Measurements from ENCODE around the gene SHROOM3. TPM values are rescaled to one million over a fixed set of nuclear protein-coding genes. Genes with fewer than 3 reads are reported as not detected.

The SHROOM3 gene
- total RNA-seq, 4 donors from 2014 or later = 44.4 to 101 (median 88.5) TPM

DNA sequence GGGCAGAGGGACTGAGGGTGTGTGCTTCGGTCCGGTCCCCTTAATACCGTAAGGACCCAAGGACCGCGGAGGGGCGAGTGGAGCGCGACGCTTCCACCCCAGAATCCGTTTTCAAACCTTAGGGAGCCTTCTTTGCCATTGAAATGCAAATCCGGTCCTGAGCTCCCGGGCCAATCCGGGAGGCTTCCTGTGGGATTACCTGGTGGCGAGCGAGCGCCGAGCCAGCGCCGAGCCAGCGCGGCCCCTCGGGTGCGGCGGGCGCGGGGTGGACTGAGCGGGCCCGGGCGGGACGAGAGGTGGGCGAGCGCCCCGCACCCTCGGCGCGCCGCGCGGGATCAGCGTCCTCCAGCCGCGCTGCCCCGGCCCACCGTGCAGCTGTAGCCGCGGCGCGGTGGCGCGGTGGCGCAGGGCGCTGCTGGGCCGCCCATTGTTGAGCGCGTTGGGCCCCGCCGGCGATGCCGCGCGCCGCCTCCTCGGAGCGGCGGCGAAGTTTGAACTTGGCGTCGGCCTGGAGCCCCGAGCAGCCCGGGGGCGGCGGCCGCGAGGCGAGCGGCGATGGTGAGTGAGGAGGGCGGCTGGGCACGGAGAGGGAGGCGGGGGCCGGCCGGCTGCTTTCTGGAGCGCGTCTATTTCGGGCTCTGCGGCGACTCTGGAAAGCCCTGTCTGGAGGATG lies 254.3 kb downstream of the SHROOM3 start:
- WGBS = 0% methylated on average over 10 of the region's 87 CpGs

DNA sequence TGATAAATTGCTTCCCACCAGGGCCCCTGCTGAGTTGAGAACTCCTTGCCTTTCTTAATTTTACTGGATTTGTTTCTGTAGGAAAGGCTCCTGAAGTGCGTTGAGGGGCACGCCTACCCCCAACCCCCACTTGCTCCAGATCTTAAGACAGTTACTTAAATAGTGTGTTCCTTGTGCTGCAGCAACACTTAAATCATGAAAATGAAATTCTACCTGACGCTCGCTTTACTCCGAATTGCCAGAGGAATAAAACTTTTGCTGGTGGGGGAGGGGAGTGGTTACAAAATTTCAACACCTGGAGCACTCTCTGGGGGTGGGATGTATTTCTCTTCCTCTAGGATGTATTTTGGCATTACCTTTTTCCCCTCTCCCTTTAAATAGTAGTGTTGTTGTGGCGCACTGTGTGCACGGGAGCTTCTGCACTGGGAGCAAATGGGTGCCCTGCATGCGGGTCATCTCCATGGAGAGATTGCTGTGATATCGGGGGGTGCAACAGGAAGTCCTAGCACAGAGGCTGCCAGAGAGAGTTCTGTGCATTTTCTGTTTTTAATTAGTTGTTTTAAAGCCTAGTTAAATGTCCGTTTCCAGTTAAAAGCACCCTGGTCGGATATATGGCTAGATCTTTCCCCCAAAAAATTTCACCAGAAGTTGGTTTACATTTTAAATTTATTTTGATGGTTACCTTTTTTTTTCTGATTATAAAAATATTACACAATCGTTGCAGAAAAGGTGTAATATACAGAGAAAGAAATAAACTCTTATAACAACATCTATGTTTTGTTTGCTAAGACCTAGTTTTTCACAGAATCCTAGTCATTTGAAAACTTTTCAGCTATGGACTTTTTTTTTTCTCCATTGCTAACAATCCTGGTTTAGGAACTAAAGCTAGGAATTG lies 255.2 kb downstream of the SHROOM3 start:
- intact Hi-C loops (cut with DNase I) = loop anchor here (5.0 kb wide), 1 partner anchor 62 kb away; no protein-coding TSS in a partner anchor
- WGBS = 10% methylated on average over 12 of the region's 12 CpGs
- Histone ChIP-seq H3K27me3 (no peaks in the 10 kb centered on the region), H3K9me3 (no peaks in the 10 kb centered on the region), H3K27ac (replicated peaks in 1 of 4) (peak overlapping the region; percentile 85 to 89 (median 87)), H3K4me3 (peak overlapping the region; percentile 63 to 81 (median 71)), H3K36me3 (no peaks in the 10 kb centered on the region), H3K4me1 (peaks cover 31 to 74% (median 69%) of the 10 kb centered on the region in 4 donors)
- TF ChIP-seq POLR2A (IDR thresholded peaks at IDR 0.05; ENCODE audit: low read depth) = no peak
- no peak for TF ChIP-seq POLR2AphosphoS5 (IDR thresholded peaks at IDR 0.05)
- TF ChIP-seq, protein P1, sequence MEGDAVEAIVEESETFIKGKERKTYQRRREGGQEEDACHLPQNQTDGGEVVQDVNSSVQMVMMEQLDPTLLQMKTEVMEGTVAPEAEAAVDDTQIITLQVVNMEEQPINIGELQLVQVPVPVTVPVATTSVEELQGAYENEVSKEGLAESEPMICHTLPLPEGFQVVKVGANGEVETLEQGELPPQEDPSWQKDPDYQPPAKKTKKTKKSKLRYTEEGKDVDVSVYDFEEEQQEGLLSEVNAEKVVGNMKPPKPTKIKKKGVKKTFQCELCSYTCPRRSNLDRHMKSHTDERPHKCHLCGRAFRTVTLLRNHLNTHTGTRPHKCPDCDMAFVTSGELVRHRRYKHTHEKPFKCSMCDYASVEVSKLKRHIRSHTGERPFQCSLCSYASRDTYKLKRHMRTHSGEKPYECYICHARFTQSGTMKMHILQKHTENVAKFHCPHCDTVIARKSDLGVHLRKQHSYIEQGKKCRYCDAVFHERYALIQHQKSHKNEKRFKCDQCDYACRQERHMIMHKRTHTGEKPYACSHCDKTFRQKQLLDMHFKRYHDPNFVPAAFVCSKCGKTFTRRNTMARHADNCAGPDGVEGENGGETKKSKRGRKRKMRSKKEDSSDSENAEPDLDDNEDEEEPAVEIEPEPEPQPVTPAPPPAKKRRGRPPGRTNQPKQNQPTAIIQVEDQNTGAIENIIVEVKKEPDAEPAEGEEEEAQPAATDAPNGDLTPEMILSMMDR (IDR thresholded peaks at IDR 0.05) = no peak
- TF ChIP-seq EP300 (IDR thresholded peaks at IDR 0.05) = no peak
- no peak for DNase-seq (ENCODE audit: extremely low spot score)

More for the DNA sequence above, 254.3 kb downstream of the SHROOM3 start:
- Histone ChIP-seq H3K27ac (replicated peaks in 1 of 4) (peak overlapping the region; percentile 85 to 89 (median 87)), H3K9me3 (no peaks in the 10 kb centered on the region), H3K4me3 (peak overlapping the region; percentile 63 to 81 (median 71)), H3K36me3 (no peaks in the 10 kb centered on the region), H3K27me3 (no peaks in the 10 kb centered on the region), H3K4me1 (peaks cover 31 to 65% (median 60%) of the 10 kb centered on the region in 4 donors)
- TF ChIP-seq, protein P1 (IDR thresholded peaks at IDR 0.05) = no peak
- TF ChIP-seq POLR2AphosphoS5 (IDR thresholded peaks at IDR 0.05) = no peak
- no peak for TF ChIP-seq EP300 (IDR thresholded peaks at IDR 0.05)
- no peak for TF ChIP-seq POLR2A (IDR thresholded peaks at IDR 0.05; ENCODE audit: low read depth)
- DNase-seq (ENCODE audit: extremely low spot score) = no peak
- intact Hi-C loops (cut with DNase I) = loop anchor here (5.0 kb wide), 1 partner anchor 57 kb away; no protein-coding TSS in a partner anchor

DNA sequence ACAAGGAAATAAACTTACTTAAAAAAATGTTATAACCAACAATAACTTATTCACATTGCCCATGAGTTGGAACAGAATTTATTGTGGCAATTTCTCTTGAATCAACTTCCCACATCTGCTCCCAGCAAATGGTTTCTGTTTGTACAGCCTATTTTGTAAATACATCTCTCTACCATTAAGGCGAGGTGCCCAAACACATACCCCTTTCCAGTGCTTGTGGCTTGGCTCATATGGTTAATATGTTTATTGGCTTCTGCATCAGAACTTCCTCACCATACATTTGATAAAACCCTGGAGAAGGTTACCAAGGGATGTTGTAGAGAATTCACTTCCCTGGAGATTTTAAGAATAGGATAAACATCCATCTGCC lies 255.9 kb downstream of the SHROOM3 start:
- H3K27ac ChIP-seq (replicated peaks in 1 of 4) = peak overlapping the region; percentile 85 to 89 (median 87)
- WGBS = 83% methylated on average over 1 of the region's 1 CpG
- intact Hi-C loops (cut with DNase I) = loop anchor here (5.0 kb wide), 1 partner anchor 61 kb away; no protein-coding TSS in a partner anchor
- no peaks in the 10 kb centered on the region for H3K36me3 ChIP-seq
- no peaks in the 10 kb centered on the region for H3K27me3 ChIP-seq
- H3K4me3 ChIP-seq = peak overlapping the region; percentile 63 to 81 (median 71)
- peaks cover 31 to 80% (median 76%) of the 10 kb centered on the region in 4 donors for H3K4me1 ChIP-seq
- TF ChIP-seq, protein P1 (IDR thresholded peaks at IDR 0.05) = no peak
- no peak for TF ChIP-seq POLR2AphosphoS5 (IDR thresholded peaks at IDR 0.05)
- TF ChIP-seq POLR2A (IDR thresholded peaks at IDR 0.05; ENCODE audit: low read depth) = no peak
- TF ChIP-seq EP300 (IDR thresholded peaks at IDR 0.05) = no peak
- H3K9me3 ChIP-seq = no peaks in the 10 kb centered on the region
- no peak for DNase-seq (ENCODE audit: extremely low spot score)

DNA sequence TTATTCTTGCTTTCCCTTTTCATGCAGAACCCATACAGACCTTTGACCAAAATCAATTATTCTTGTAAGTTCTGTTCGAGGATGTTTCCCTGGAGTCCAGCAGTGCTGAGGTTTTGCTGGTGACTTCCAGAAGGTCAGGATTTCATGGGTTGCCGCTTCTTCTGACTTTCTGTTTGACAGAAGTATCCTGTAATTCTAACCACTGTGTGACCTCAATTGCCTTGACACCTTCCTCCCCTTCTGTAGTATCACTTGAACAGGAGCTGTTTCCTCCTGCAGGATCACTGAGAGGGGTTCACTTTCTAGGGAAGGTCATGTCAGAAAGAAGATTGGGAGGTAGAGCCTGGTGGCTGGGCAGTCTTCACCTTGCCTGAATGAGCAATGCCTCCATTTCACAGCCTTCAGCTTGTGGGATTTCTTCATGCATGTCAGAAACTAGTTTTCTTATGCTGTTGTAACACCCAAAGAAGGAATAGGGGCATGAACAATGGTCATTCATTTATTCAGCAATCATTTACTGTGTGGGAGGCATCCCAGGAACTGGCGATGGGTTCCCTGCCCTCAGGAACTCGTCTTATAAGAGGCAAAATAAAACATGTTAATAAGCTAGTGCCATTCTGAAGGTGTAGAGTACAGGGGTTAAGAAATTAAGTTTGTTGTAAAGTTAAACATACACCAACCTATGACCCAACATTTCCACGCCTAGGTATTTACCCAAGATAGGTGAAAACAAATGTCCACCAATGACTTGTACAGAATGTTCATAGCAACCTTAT lies 257.0 kb downstream of the SHROOM3 start:
- TF ChIP-seq, protein P1 (IDR thresholded peaks at IDR 0.05) = no peak
- TF ChIP-seq POLR2AphosphoS5 (IDR thresholded peaks at IDR 0.05) = peak in 1 of 2 donors; percentile 13
- H3K27ac ChIP-seq (replicated peaks in 1 of 4) = peak overlapping the region; percentile 85 to 89 (median 87)
- intact Hi-C loops (cut with DNase I) = loop anchor here (5.0 kb wide), 1 partner anchor 60 kb away; no protein-coding TSS in a partner anchor
- 67% methylated on average over 5 of the region's 5 CpGs for WGBS
- no peak for DNase-seq (ENCODE audit: extremely low spot score)
- H3K4me1 ChIP-seq = peaks cover 31 to 89% (median 86%) of the 10 kb centered on the region in 4 donors
- no peaks in the 10 kb centered on the region for H3K27me3 ChIP-seq
- H3K9me3 ChIP-seq = no peaks in the 10 kb centered on the region
- H3K4me3 ChIP-seq = no peak overlapping the region
- H3K36me3 ChIP-seq = no peaks in the 10 kb centered on the region

All from esophagus muscularis mucosa (tissue), 4 donors.